NCI-H2107 treated with DMSO at 0.1 percent for 48 hours (cell line): ENCODE measurements around the gene C1orf116.

Source experiments
- DNase-seq: peaks from one replicate; lab custom pipeline; 2025; ENCODE audit not compliant: unreplicated experiment; lab: John Stamatoyannopoulos, UW

The C1orf116 gene

GRCh38 chr1:207035877-207036551, 3.5 kb upstream of the C1orf116 start:
- no peak for DNase-seq

DNA sequence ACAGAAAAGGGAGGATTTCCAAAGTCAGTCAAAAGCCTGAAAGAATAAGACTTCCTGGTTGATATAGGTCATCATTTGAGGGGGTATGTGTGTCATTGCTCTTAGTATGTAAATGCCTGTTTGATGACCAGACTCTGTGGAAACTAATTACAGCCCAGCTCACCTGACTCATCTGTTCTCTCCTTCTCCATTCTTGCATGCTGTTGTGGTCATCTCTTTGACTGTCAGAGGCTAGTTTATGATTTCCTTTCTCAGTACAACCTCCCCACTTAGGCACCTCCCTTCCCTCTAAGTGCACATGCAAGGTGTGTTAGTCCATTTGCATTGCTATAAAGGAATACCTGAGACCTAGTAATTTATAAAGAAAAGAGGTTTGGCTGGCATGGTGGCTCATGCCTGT, 2.4 kb upstream of the C1orf116 start:
- no peak for DNase-seq

DNA sequence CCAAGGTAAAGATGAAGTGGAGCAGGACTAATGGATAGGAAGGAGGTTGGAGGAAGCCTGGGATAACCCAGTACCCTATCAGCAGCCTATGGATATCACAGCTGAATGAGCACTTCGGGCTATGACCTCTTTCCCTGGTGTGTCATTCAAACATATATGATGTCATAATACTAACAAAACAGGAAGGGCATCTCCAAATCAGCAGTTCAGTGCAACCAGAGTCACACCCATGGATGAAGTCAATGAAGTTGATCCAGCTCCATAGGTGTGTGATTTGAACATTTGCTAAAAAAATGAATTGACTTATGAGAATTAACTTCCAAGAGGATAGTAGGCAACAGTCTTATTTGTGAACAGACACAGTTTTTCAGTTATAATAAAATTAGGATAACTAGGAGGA, 1.7 kb upstream of the C1orf116 start:
- DNase-seq, result no peak

GRCh38 chr1:207033302-207033701, 746 bp upstream of the C1orf116 start:
- DNase-seq, result no peak

GRCh38 chr1:207031632-207032264, 808 bp downstream of the C1orf116 start:
- no peak for DNase-seq

DNA sequence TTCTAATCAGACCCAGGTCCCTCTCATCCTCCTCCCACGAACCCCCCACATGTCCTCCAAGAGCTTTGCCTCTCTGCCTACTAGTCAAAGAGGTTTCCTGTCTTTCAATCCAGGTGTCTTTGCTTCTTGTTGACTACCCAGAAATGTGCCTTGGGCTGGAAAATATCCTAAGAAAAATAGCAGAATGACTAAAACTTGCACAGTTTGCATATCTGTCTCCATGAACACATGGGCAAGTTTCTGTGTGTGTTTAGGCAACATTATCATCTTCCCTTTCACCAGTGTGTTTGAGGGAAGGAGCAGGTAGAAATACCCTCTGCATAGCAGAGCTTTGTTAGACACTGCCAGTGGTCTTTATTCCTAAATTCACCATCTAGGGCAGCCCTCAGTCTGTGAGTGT, 1.5 kb downstream of the C1orf116 start:
- no peak for DNase-seq

GRCh38 chr1:207030522-207031009, 2.0 kb downstream of the C1orf116 start:
- no peak for DNase-seq

DNA sequence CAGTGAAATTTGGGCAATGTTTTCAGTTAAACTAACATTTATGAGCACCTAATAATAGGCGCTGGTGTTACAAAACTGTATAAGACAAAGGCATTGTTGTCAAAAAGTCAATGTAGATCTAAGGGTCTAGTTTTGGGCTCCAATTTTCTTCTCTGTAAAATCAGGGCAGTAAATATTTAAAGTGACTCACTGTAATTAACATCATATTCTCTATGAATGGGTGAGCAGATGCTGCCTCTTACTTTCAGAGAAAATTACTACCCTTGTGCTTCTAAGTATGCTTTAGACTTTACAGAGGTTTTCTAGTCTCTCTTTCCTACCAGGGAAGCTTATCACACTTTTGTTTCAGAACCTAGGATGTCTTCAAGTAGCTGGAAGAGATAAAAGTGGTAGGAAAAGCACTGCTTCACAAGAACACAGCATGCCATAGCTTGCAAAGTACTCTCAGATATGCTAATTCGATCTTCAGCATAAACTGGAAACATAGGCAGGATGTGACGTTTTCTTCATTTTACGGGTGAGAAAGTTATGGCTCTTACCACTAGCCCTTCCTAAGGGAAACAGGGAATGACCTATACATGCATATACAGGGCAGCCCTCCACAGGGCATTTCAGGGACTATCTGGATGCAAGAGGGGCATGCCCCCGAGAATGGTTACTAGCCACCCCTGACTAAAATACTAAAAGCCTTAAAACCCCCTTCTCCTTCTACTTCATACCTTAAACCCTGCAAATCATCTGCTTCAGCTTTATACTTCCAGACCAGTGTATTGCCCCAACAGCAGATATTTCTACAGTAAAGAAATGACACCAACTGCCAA, 2.6 kb downstream of the C1orf116 start:
- DNase-seq, result no peak

- DNase-seq, result no peak
These were observed 3.5 kb downstream of the C1orf116 start for GRCh38 chr1:207028884-207029650.

DNA sequence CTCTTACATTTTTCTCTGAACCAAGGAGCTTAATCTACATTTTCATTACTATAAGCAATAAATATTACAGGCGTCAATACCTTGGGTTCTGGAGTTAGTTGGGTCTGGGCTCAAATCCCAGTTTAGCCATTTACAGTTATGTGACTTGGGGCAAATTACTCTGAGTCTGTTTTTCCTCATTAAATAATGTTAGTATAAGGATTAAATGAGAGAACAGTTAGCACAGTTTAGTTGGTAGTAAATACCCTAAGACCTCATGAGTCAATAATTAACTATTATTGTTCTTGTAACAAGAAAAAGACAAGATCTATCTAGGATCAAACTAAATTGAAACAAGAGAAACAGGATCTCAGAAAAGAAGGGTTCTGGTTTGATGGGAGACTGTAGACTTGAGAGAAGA, 4.6 kb downstream of the C1orf116 start:
- DNase-seq, result no peak

DNA sequence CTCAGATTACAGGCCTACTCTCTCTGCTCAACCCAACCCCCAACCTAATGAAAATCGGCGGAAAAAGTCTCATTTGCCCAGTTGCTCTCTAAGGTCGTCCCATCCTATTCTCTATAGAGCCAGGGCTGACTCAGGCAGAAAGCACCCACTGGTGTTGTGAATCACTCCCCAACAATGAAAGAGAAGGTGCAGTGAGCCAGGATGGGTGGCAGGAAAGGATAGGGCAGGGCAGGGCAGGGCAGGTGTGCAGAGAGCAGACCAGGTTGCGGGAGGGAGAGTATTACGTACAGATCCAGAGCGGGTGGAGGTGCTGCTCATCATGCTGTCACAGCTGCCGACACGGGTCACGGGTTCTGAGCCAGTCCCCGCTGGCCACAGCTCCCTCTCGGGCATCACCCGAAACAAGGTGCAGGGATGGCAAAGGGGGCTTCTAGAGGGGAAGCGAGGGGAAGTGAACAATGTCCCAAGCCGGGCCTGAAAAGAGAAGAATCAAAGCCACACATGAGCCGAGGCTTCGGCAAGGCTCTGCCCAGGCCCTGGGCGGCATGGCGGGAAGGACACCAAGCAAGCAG, 5.3 kb downstream of the C1orf116 start:
- DNase-seq, result no peak

DNA sequence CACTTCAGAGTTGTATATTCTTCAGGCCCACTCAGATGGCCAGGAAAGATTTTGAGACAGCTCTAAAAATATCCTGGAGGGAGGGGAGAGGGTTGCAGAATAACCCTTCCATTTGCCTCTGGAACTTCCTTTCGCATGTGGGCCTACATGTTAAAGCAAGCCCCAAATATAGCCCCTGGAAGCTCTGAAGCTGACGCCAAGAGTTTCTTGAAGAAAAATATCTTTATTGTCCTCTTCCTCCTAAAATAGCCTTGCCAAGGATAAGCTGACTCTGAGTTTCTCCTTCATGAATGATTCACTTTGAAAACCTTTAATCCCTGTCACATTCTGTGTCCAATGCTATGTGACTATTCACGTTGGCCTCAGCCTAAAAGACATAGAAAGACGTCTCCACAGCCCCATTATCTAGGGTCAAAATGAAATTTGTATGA, 6.4 kb downstream of the C1orf116 start:
- DNase-seq, result no peak

DNA sequence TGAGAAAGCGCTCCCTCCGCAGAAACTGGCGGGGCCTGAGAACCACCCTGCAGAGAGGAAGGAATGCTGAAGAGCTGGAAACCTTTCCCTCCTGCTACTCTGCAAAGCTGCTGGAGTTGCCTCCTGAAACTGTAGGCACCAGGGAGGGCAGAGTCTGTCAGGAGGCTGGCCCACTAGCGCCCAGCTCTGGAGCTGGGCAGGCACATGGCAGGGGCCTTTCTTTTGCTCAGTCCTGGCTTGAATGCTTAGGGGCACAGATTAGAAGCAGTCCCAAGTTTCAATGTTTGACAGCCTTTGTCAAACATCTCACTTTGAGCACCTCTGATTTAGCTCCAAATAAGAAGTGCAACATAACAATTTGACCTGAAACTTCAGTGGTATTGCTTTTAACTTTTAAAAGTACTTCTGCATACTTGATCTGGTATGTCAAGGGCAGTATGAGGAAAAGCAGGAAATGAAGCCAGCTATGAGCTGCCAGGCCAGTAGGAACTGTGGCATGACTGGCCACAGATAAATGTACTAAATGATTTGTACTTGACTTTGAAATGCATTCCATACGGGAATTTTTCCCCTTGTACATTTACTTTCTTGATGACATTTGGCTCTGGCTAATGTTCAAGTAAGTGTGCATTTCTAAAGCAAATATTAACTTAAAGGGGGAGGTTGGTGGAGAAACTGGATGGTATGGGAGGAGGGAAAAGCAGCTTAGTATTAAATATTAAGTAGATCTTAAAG, 7.2 kb downstream of the C1orf116 start:
- DNase-seq, result no peak

- no peak for DNase-seq
These were observed 8.1 kb downstream of the C1orf116 start for GRCh38 chr1:207024202-207025145.

DNA sequence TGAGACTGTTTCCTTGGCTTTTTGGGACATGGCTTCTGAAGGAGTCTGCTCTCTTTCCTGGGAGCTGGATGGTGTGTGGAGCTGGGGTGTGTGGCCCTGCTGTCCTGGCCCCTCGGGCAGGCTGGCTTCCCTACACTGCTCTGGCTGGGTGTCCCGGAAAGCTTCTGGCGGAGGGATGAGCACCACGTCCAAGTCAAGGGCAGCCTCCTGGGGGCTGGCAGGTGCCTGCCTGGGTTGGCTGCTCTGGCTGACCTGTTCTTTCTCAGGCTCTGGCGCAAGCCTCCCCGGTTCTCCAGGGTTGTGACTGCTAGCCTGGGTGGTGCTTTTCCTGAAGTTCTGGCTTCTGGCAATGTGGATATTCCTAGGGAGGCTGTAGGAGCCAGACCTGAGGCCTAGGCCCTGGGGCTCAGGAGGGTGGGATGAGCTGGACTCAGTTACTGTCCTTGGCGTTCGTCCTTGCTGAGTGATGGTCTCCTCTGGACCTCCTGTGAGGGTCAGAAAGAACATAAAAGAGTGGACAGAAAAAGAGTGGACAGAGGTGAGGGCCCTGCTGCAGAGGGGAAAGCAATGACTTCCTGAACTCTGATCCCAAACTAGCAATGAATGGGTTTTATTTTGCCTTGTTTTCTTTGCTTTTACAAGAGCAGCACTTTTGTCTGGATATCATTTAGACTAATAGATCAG, 9.4 kb downstream of the C1orf116 start:
- no peak for DNase-seq

DNA sequence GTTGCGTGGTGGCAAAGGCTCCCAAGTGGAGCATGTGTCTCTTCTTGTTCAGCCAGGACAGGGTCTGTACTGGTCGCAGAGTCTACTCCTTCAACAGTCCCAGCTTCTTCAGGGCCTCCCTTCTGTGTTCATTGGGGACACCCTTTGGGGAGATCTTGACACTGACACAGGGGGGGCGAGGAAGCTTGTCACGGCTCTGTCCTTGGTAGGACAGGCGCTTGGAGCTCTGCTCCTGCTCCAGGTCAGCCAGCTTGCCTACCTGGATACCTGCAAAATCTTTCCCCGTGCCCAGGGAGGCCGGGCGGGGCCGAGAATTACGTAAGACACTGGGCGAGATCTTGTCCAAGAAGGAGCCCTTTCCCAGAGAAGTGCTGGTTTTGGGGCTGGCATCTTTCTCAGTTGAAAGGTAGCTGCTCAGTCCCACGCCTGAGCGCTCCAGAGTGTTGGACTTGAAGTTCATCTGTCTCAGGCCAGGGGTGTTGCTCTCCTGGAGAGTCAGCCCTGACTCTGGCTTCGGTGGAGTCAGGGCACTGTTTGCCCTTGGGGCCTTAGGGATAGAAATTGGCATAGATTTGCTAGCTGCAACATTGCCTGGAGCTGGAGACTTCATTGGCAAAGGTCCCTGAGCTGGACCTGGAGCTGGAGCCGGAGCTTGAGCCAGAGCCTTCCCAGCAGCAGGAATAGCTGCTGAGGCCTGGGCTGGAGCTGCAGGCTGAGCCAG, 10.5 kb downstream of the C1orf116 start:
- no peak for DNase-seq

DNA sequence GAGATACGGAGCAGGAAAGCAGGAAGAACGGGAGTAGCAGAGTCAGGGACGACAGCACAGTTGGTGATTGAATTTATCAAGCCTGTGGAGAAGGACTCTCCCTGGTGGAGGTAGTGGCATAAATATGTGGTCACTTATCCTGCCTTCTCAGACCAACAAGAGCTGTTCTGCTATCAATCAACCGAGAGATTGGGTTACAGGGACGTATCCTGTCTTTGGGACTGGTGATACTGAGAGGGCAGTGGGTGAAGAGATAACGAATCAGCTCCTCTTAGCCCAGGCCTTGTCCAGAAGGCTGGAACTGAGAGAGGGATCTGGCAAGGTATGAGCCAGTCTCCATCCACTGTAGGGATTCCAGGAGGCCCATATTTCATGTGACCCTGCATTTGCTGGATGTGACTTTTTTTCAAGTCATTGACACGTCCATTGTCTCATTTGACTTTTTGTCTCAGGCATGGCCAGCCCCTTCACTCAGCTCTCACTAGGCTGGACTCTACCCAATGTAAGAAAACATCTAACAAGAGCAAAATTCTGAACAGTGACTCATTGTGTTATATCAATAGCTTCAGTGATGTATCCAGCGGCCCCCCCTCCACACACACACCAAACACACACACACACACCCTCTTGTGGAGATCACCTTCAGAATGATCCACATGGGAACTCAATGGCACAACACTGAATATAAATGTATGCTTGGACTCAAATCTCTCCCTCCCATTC, 11.3 kb downstream of the C1orf116 start:
- DNase-seq, result no peak
